Stimulated activated CD4-positive, alpha-beta T cell treated with anti-CD3 and anti-CD28 coated beads, Interleukin-1b, Interleukin-23, amount 100 ng/mL, for 1 hour (primary cell): ENCODE measurements around the gene PIP5K1B.
A peak's percentile ranks its signal among the peaks of the same experiment; 100 is the strongest.

ENCODE experiments used
- DNase-seq, 2 donors: peaks; one replicate each; pipeline ENCODE4 v3.0.0-alpha.2; 2020; ENCODE audit warnings: low read depth in 2 of 2

The PIP5K1B gene

DNA sequence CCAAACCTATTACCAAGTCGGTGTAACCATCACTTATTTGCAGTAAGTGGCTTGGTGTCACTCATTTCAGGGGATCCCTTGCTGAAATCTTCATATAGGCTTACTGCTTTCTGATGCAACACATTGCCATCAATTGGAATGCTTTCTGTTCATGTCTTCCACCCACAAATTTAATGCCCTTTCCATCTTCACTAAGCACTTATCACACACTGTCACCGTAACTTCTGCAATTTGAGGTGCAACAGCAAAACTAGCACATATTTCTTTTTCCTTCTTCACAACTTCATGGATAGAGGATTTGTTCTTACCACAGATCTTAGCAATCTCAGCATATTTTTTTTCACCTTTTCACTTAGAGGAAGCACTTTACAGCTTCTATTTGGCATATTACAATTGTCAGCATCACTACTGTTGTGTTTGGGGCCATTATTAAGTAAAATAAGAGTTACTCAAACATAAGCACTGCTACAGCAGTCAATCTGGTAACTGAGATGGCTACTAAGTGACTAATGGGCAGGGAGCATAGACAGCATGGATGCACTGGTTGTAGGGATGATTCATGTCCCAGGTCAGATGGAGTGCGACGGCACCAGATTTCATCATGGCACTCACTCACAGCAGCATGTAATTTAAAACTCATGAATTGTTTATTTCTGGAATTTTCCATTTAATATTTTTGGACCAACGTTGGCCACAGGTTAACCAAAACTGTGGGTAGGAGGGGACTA, 70.1 kb downstream of the PIP5K1B start:
- no peak for DNase-seq

DNA sequence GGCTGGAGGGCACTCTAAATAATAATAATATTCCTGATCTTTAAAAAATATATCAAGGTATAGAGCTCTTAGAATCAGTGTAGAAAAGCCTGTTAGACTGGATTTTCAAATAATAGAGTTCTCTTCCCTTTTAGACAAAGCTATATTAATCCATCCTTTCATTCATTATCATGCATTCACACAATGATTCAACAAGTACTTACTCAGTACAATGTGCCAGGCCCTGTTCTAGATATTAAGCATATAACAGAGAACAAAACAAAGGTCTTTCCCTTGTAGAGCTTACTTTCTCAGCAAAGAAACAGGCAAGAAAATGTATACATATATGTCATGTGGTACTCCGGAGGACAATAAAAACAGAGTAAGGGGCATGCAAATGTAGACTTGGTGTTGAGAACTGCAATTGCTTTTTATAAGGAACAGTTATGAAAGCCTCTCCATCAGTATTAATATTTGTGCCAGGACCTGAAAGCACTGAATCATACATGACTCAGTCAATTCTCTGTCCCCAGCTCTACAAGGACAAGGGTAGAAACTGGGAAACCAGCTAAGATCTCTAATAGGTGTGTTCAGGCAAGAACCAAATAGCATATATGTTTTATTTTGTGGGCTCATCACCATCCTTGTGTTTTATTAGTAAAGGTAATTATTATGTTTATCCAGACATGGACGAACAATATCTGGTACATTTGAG, 72.2 kb downstream of the PIP5K1B start:
- DNase-seq = no peak

DNA sequence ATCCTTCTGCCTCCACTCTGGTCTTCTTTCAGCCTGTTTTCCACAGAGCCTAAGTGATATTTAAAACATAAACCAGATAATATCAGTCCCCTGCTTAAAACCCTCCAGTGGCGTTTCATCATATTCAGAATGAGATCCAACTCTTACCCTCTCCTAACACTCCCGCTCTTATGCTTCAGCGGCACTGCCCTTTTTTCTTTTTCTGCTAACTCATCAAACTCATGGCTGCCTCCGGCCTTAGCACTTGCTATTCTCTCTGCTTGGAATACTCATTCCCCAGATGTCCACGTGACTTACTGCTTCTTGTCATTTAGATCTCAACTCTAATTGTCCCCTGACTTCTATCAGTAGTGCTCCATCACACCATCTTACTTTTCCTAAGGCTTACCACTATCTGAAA, 73.6 kb downstream of the PIP5K1B start:
- DNase-seq = no peak

GRCh38 chr9:68779558-68780379, 74.7 kb downstream of the PIP5K1B start:
- DNase-seq = peak; percentile 85 to 89

DNA sequence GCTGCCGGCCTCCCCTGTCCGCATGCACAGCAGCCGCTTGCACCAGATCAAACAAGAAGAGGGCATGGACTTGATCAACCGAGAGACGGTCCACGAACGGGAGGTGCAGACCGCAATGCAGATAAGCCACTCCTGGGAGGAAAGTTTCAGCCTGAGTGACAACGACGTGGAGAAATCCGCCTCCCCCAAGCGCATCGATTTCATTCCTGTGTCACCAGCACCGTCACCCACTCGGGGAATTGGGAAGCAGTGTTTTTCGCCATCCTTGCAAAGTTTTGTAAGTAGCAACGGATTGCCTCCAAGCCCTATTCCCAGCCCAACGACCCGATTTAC, 75.3 kb downstream of the PIP5K1B start:
- DNase-seq = no peak

DNA sequence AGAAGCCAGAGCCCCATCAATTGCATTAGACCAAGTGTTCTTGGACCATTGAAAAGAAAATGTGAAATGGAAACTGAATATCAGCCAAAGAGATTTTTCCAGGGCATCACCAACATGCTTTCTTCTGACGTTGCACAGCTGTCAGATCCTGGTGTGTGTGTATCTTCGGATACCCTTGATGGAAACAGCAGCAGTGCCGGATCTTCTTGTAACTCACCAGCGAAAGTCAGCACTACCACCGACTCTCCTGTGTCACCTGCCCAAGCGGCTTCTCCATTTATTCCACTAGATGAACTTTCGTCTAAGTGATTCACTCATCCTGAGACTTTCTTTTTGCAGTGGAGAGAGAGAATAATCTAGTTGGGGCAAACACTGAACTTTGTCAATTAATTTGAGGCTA, 75.7 kb downstream of the PIP5K1B start:
- DNase-seq = no peak

DNA sequence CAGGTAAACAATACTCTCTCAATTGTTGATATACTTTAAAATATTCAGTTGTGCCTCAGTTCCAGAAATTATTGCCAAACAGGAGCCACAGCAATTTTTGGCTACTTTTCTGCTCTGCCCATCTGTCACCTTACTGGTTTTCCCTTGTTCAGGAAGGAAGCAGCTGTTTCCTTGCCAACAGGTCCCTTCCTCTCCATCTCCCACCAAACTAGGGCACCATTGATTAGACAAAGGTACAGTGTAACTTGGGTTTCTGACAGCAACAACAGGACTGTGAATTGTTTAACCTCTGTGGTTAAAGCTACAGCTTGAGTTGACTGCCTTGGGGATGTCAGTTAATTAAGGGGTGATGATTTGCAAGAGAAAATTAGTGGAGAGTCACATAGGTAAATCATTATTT, 76.9 kb downstream of the PIP5K1B start:
- DNase-seq = no peak

DNA sequence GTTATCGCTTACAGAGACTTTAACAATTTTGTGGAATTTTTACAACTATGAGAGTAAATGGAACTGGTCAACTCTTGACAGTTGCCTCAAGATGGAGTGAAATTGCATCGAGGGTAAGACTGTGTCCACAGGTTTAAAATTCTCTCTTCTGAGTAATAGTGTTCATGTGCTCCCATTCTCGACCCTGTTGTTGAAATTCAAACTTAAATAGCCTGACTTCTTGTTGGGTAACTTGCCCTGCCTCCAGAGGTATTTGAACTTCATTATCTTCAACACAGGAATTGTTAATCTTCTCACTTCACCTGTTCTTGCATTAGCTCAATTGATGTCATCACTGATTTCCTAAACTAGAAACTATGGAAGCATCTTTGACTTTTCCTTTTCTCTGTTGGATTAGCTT, 77.5 kb downstream of the PIP5K1B start:
- no peak for DNase-seq

GRCh38 chr9:68785965-68786364, 80.9 kb downstream of the PIP5K1B start:
- DNase-seq = no peak

- DNase-seq = no peak
These were observed 86.1 kb downstream of the PIP5K1B start for GRCh38 chr9:68791169-68791568.

- DNase-seq = no peak
These were observed 88.7 kb downstream of the PIP5K1B start for GRCh38 chr9:68793605-68794343.

- DNase-seq = no peak
These were observed 89.9 kb downstream of the PIP5K1B start for GRCh38 chr9:68794898-68795297.

DNA sequence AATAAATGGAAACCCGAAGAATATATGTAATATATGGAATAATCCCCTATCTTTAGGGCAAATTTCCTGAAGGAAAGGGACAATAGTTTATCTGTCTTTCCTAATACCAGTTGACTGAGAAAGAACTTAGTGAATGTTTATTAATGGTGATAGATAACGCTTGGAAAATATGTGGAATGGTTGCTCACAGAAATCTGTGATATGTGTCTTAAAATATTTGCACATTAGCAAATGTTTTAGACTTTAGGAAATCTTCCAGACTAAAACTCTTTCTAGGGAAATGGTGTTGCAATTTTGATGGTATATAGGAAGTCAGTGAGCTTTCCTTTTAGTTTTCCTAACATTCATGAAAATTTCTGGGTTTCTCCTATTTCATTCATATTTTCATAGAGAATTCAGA, 90.4 kb downstream of the PIP5K1B start:
- no peak for DNase-seq

DNA sequence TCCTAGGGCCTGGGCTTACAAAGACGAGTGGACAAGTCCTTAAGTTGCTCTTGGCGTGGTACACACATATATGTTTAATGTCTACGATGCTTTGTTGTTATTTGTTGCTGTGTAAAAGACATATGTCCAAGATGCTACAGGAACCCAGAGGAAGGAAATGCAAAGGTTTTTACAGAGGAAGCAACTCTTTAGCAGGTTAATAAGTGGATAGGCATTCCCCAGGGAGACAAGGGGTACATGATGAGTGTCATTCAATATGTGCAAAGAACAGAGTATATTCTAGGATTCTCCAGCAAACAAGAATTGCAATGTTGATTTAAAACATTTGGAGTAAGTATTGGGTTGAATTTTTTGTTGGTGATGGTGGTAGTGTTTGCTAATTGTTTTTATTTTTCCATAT, 92.1 kb downstream of the PIP5K1B start:
- no peak for DNase-seq

DNA sequence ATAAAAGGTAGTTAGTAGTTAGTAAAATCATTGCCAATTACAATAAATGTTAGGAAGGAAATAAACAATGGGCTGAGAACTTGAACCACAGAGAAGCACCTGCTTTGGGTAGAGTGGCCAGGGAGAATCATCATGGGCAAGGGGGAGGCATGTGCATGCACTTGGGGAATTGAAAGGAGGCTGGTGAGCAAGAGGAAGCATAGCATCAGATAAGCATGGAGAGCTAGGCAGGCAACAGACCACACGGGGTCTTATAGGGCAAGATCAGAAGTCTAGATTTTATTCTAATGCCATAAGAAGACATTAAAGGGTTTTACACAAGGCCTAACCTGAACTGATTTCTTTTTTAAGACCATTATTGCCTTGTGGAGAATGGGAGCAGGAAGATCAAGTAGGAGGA, 93.4 kb downstream of the PIP5K1B start:
- no peak for DNase-seq

- no peak for DNase-seq
These were observed 95.8 kb downstream of the PIP5K1B start for GRCh38 chr9:68800836-68801235.

DNA sequence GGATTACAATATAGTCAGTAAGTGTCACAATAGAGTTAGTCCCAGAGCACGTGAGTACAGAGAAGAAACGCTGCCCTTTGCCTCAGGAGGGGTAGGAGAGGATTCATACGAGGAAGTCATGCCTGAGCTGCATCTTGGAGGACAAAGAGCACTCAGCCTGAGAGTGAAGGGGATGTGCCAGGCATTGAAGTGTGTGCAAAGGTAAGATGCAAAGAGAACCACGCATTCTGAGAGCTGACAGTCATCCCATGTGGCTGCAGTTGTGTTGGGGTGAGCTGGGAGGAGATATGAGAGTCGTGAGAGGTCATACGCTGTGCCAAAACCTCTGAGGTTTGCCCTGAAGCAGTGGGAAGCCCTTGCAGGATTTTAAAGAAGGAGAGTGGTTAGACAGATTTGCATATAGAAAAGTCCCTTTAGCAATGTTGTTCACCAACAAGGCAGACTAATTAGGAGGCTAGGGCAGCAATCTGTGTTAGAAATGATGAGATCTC, 97.5 kb downstream of the PIP5K1B start:
- DNase-seq = no peak

- DNase-seq = no peak
These were observed 100.2 kb downstream of the PIP5K1B start for GRCh38 chr9:68804911-68805889.

GRCh38 chr9:68805890-68806517, 101.0 kb downstream of the PIP5K1B start:
- DNase-seq = no peak

GRCh38 chr9:68808338-68808890, 103.4 kb downstream of the PIP5K1B start:
- no peak for DNase-seq
